H1 (cell line): ENCODE results near the gene TSPAN16.

Experiments
- BRCA1 ChIP-seq: IDR thresholded peaks from 2 replicates; pipeline ENCODE4 v1.6.1; 2012; ENCODE audit warnings: low read depth, low read length, improper control_type of control experiment
- GABPA ChIP-seq: IDR thresholded peaks from 2 replicates; pipeline ENCODE4 v1.6.1; 2011; ENCODE audit warnings: mild to moderate bottlenecking, low read length, moderate library complexity, borderline replicate concordance; ENCODE audit not compliant: insufficient read depth
- HDAC6 ChIP-seq: IDR thresholded peaks from one replicate; pipeline ENCODE4 v1.7.1; 2012; ENCODE audit warnings: low read depth, mild to moderate bottlenecking, inconsistent platforms, low read length, moderate library complexity
- MAFK ChIP-seq: IDR thresholded peaks from 2 replicates; pipeline ENCODE4 v1.6.1; 2012; ENCODE audit warnings: low read depth, mild to moderate bottlenecking, improper control_type of control experiment, low read length
- POLR2A ChIP-seq, 2 experiments: IDR thresholded peaks; 1 replicate in 1 of 2; 2 replicates in 1 of 2; pipeline ENCODE4 v1.6.1; 2011; ENCODE audit warnings: low read depth in 2 of 2, low read length in 2 of 2, mild to moderate bottlenecking in 2 of 2; ENCODE audit errors: control extremely low read depth in 1 of 2
- POLR2AphosphoS5 ChIP-seq: IDR thresholded peaks from 2 replicates; pipeline ENCODE4 v1.6.1; 2011; ENCODE audit warnings: low read depth, low read length
- RBBP5 ChIP-seq: IDR thresholded peaks from 2 replicates; pipeline ENCODE4 v1.7.1; 2012; ENCODE audit warnings: low read depth, mild to moderate bottlenecking, inconsistent platforms, low read length, moderate library complexity, borderline replicate concordance
- RNF2 ChIP-seq: fragments of 200-900, 300-1000 bp; sonication (generic); IDR thresholded peaks from 2 replicates; pipeline ENCODE4 v1.7.1; 2016; ENCODE audit warnings: borderline replicate concordance, low read depth, mild to moderate bottlenecking, antibody characterized with exemption, low read length; ENCODE audit not compliant: poor library complexity, severe bottlenecking; ENCODE audit errors: missing control alignments
- SP2 ChIP-seq: IDR thresholded peaks from 2 replicates; pipeline ENCODE4 v1.6.1; 2012; ENCODE audit warnings: mild to moderate bottlenecking, low read length, inconsistent platforms
- SRF ChIP-seq: IDR thresholded peaks from 2 replicates; pipeline ENCODE4 v1.6.1; 2011; ENCODE audit warnings: mild to moderate bottlenecking, low read depth, low read length, moderate library complexity
- TAF1 ChIP-seq: IDR thresholded peaks from 2 replicates; pipeline ENCODE4 v1.6.1; 2011; ENCODE audit warnings: mild to moderate bottlenecking, low read depth, low read length
- TF ChIP-seq, protein P1 (sequence below), 3 experiments: IDR thresholded peaks; 1 replicate in 2 of 3; 2 replicates in 1 of 3; pipeline versions ENCODE4 v1.5.1 to v1.6.1; 2011; ENCODE audit warnings: low read length in 3 of 3, mild to moderate bottlenecking in 3 of 3, inconsistent platforms in 2 of 3, low read depth in 1 of 3, moderate library complexity in 1 of 3; ENCODE audit not compliant: insufficient read depth in 1 of 3; ENCODE audit errors: control extremely low read depth in 1 of 3

DNA sequence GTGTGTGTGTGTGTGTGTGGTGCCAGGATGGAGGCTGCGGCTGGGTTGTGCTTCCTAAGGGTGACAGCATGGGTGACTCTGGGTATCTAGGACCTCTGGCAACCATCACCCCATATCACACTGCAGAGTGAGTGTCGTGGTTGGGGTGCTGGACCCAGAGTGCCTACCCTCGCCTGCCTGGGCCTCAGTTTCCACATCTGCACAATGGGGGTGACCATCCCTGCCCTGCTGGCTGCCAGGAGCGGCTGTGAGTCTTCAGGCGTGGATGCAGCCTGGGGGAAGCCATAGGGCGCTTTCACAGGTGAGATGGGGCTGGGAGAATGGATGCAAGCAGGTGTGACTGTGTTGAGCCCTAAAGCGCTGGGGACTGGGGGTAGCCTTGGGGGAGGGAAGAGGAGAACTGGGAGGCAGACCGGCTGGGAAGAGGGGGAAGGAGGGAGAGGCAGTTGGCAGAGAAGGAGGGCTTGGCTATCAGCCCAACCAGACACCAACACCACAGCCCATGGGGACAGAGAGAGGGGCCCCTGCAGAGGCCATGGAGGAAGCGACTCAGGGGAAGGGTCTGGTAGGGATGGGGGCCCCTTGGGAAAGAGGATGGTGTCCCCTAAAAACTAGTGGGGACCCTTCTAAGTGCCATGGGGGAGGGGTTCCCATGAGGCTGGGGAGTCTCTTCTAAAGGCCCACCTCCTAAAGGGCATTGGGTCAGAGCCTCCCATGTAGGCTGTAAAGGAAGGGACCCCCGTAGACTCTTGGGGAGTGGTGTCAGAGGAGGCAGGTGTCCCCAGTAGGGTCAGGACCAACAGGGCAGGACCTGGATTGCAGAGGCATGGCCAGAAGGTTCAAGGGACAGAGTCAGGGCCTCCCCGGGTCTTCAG lies 61.0 kb downstream of the TSPAN16 start:
- TF ChIP-seq TAF1 (no peak), MAFK (no peak), BRCA1 (no peak), GABPA (no peak), SP2 (no peak), SRF (no peak), POLR2AphosphoS5 (no peak), POLR2A (IDR thresholded peaks at IDR 0.05; ENCODE audit: control extremely low read depth in 1 of 2, low read depth in 2 of 2, low read length in 2 of 2) (no peak), RNF2 (no peak), RBBP5 (no peak), HDAC6 (no peak)
- TF ChIP-seq, protein P1, sequence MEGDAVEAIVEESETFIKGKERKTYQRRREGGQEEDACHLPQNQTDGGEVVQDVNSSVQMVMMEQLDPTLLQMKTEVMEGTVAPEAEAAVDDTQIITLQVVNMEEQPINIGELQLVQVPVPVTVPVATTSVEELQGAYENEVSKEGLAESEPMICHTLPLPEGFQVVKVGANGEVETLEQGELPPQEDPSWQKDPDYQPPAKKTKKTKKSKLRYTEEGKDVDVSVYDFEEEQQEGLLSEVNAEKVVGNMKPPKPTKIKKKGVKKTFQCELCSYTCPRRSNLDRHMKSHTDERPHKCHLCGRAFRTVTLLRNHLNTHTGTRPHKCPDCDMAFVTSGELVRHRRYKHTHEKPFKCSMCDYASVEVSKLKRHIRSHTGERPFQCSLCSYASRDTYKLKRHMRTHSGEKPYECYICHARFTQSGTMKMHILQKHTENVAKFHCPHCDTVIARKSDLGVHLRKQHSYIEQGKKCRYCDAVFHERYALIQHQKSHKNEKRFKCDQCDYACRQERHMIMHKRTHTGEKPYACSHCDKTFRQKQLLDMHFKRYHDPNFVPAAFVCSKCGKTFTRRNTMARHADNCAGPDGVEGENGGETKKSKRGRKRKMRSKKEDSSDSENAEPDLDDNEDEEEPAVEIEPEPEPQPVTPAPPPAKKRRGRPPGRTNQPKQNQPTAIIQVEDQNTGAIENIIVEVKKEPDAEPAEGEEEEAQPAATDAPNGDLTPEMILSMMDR (IDR thresholded peaks at IDR 0.05; ENCODE audit: control extremely low read depth in 1 of 3, insufficient read depth in 1 of 3, low read depth in 1 of 3, low read length in 3 of 3), result no peak
